GM12801 (cell line): ENCODE results near the gene FYN.

Source experiments
- CTCF ChIP-seq: IDR thresholded peaks from one replicate; pipeline ENCODE4 v1.5.1; 2011; ENCODE audit warnings: control low read depth; ENCODE audit not compliant: insufficient read length; ENCODE audit errors: extremely low read depth

Gene FYN

GRCh38 chr6:111765763-111766162 lies 107.5 kb downstream of the FYN start:
- no peak for TF ChIP-seq CTCF

- no peak for TF ChIP-seq CTCF
Measured at GRCh38 chr6:111764238-111765175, 108.7 kb downstream of the FYN start.

- no peak for TF ChIP-seq CTCF
Measured at GRCh38 chr6:111763381-111763780, 109.9 kb downstream of the FYN start.

GRCh38 chr6:111761783-111762312 lies 111.4 kb downstream of the FYN start:
- no peak for TF ChIP-seq CTCF

GRCh38 chr6:111761212-111761611 lies 112.0 kb downstream of the FYN start:
- no peak for TF ChIP-seq CTCF

- TF ChIP-seq CTCF = no peak
Measured at GRCh38 chr6:111759836-111760785, 113.1 kb downstream of the FYN start.

GRCh38 chr6:111759331-111759835 lies 113.9 kb downstream of the FYN start:
- TF ChIP-seq CTCF = no peak
